OCI-LY7 (cell line): Measurements from ENCODE around the gene GTSE1. TPM values are rescaled to one million over a fixed set of nuclear protein-coding genes. Genes with fewer than 3 reads are reported as not detected.

Source experiments
- BruUV-seq: library from RNA; stranded (reverse); fragments of 400-500 nt; replicated peaks from 2 replicates; lab custom pipeline; 2021; lab: Mats Ljungman, UMichigan
- CTCF ChIA-PET: fragments of 300-600 bp; sonication (Branson Sonifier 250); formaldehyde crosslinking; loops from one replicate; lab custom pipeline; 2022; ENCODE audit warnings: antibody characterized with exemption; ENCODE audit not compliant: unreplicated experiment; lab: Charles Lee
- POLR2A ChIA-PET: fragments of 300-600 bp; sonication (Branson Sonifier 250); formaldehyde crosslinking; loops from one replicate; lab custom pipeline; 2022; ENCODE audit warnings: antibody characterized with exemption; lab: Charles Lee
- DNase-seq: peaks from one replicate; pipeline ENCODE4 v3.0.0-alpha.2; 2015; ENCODE audit warnings: low spot score
- H2AFZ ChIP-seq: fragments of 200-600 bp; sonication (generic), shearing (Covaris generic); 2 replicates; pipeline ENCODE4 v1.6.1; 2014; ENCODE audit warnings: mild to moderate bottlenecking, antibody characterized with exemption, low read length, moderate library complexity
- H3K27ac ChIP-seq: fragments of 200-600 bp; sonication (generic); 2 replicates; pipeline ENCODE4 v1.5.1; 2014; ENCODE audit warnings: mixed run types, low read depth, mild to moderate bottlenecking, moderate library complexity, low read length, inconsistent platforms; ENCODE audit not compliant: poor library complexity, severe bottlenecking
- H3K36me3 ChIP-seq: fragments of 200-600 bp; sonication (generic); 2 replicates; pipeline ENCODE4 v1.6.1; 2014; ENCODE audit warnings: mild to moderate bottlenecking, antibody characterized with exemption, low read length, moderate library complexity, mixed read lengths; ENCODE audit not compliant: insufficient read depth
- H3K4me1 ChIP-seq: fragments of 200-600 bp; sonication (generic); 2 replicates; pipeline ENCODE4 v1.5.1; 2014; ENCODE audit warnings: mild to moderate bottlenecking, low read length; ENCODE audit not compliant: insufficient read depth, poor library complexity, severe bottlenecking
- H3K4me2 ChIP-seq: fragments of 200-600 bp; sonication (generic); 2 replicates; pipeline ENCODE4 v1.6.1; 2014; ENCODE audit warnings: mild to moderate bottlenecking, low read length
- H3K4me3 ChIP-seq: fragments of 200-600 bp; sonication (generic); 2 replicates; pipeline ENCODE4 v1.5.1; 2014; ENCODE audit warnings: mild to moderate bottlenecking, low read depth, low read length; ENCODE audit not compliant: poor library complexity, severe bottlenecking
- H3K79me2 ChIP-seq: fragments of 200-600 bp; sonication (generic); 2 replicates; pipeline ENCODE4 v1.6.1; 2016; ENCODE audit warnings: low read depth, mild to moderate bottlenecking, low read length, moderate library complexity, mixed read lengths; ENCODE audit not compliant: insufficient read depth
- H3K9me2 ChIP-seq: fragments of 200-600 bp; sonication (generic); 2 replicates; pipeline ENCODE4 v1.6.1; 2016; ENCODE audit warnings: mild to moderate bottlenecking, low read length, mixed read lengths; ENCODE audit not compliant: insufficient read depth
- H3K9me3 ChIP-seq: fragments of 200-600 bp; sonication (generic); 2 replicates; pipeline ENCODE4 v1.6.1; 2014; ENCODE audit warnings: mild to moderate bottlenecking, mixed run types, low read length, mixed read lengths
- H4K20me1 ChIP-seq: fragments of 200-600 bp; sonication (generic); 2 replicates; pipeline ENCODE4 v1.6.1; 2014; ENCODE audit warnings: mild to moderate bottlenecking, antibody characterized with exemption, low read length, moderate library complexity, mixed read lengths; ENCODE audit not compliant: insufficient read depth
- EZH2phosphoT487 ChIP-seq: fragments of 200-600 bp; sonication (generic); IDR thresholded peaks from 2 replicates; pipeline ENCODE4 v1.6.1; 2018; ENCODE audit warnings: low read depth, borderline replicate concordance, mild to moderate bottlenecking, mixed run types, antibody characterized with exemption, low read length, moderate library complexity, mixed read lengths
- intact Hi-C: fragments of 100-400 bp; cut with micrococcal nuclease; formaldehyde crosslinking; loops from one replicate; pipeline ENCODE4 v1.10.0; 2022; ENCODE audit not compliant: unreplicated experiment
- total RNA-seq, 2 experiments: library from RNA; depleted of rRNA in 1 of 2; stranded (reverse); fragments of >200 nt in 1 of 2; shearing (Covaris generic) in 1 of 2; gene quantifications; 2 replicates each; pipeline ENCODE4 v1.2.3, GENCODE V29; 2014 to 2022
- TF ChIP-seq, protein P1 (sequence below): fragments of 200-600 bp; sonication (generic); conservative IDR thresholded peaks from 2 replicates; pipeline ENCODE4 v1.5.1; 2014; ENCODE audit warnings: mild to moderate bottlenecking, antibody characterized with exemption, low read length, moderate library complexity, mixed read lengths

GTSE1 gene
- total RNA-seq, 2 experiments from 2014 or later = 54.7 to 109 TPM

DNA sequence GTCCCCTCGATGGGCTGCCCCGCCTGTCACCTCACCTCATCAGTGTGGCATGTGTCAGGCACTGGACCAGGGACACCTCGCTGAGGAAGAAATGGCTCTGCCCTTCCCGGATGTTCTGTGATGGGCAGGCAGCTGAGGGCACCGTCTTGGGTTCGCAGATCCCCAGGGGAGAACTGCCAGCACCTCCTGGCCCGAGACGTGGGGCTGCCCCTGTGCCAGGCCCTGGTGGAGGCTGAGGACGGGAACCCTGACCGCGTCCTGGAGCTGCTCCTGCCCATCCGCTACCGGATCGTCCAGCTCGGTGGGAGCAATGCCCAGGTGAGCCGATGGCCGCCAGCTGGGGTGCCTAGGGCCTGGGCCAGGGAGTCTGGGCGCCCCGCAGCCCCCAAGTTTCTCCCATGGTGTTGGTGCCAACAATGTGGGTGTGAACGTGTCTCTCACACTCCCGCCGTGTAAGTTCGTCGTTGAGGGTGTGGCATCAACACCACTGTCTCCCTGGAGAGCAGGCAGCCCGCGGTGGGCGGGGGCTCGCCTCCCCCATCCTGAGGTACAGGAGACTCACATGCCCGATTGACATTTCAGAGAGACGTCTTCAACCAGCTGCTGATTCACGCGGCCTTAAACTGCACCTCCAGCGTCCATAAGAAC is 7.3 kb upstream of the GTSE1 start:
- H3K79me2 ChIP-seq = no peaks in the 10 kb centered on the region
- H3K9me2 ChIP-seq = no peaks in the 10 kb centered on the region
- ChIA-PET CTCF (interaction anchor here (1.0 kb wide), 1 partner anchor 13 kb away, joined by 4 read pairs; no protein-coding TSS in a partner anchor), POLR2A (no interaction called here)
- H3K36me3 ChIP-seq = no peaks in the 10 kb centered on the region
- H3K27ac ChIP-seq = no peak overlapping the region
- intact Hi-C loops = no loop called here
- DNase-seq = no peak
- H4K20me1 ChIP-seq = no peaks in the 10 kb centered on the region
- peaks cover 39% of the 10 kb centered on the region for H3K4me1 ChIP-seq
- TF ChIP-seq, protein P1, sequence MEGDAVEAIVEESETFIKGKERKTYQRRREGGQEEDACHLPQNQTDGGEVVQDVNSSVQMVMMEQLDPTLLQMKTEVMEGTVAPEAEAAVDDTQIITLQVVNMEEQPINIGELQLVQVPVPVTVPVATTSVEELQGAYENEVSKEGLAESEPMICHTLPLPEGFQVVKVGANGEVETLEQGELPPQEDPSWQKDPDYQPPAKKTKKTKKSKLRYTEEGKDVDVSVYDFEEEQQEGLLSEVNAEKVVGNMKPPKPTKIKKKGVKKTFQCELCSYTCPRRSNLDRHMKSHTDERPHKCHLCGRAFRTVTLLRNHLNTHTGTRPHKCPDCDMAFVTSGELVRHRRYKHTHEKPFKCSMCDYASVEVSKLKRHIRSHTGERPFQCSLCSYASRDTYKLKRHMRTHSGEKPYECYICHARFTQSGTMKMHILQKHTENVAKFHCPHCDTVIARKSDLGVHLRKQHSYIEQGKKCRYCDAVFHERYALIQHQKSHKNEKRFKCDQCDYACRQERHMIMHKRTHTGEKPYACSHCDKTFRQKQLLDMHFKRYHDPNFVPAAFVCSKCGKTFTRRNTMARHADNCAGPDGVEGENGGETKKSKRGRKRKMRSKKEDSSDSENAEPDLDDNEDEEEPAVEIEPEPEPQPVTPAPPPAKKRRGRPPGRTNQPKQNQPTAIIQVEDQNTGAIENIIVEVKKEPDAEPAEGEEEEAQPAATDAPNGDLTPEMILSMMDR = no peak
- TF ChIP-seq EZH2phosphoT487 = no peak
- H3K4me2 ChIP-seq = no peak overlapping the region
- H3K4me3 ChIP-seq = no peak overlapping the region
- no peaks in the 10 kb centered on the region for H3K9me3 ChIP-seq
- no TSS peak for BruUV-seq
- no peak overlapping the region for H2AFZ ChIP-seq

DNA sequence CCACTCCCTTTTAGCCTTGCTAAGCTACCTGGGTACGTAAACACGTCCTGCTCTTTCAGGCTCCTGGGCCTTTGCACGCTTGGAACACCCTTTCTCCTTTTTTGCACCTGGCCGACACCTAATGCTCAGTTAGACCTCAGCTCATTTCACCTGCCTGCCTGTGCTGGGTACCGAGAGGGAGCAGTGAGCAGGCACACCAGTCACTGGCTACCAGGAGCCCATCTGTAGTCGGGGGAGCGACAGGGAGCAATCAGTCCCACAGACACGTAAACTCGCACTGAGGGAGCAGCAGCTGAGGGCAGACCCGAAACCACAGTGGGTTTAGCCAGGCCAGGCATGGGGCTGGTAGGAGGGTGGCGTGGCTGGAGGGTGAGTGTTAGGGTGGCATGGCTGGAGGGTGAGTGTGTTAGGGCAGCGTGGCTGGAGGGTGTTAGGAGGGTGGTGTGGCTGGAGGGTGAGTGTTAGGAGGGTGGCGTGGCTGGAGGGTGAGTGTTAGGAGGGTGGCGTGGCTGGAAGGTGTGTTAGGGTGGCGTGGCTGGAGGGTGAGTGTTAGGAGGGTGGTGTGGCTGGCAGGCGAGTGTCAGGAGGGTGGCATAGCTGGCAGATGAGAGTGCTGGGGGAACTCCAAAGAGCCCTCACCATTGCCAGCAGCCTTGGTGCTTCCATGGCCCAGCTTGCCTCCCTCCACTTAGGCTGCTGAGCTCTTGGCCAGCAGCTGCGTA is 6.4 kb upstream of the GTSE1 start:
- H3K4me2 ChIP-seq = no peak overlapping the region
- intact Hi-C loops = loop anchor here (10.0 kb wide), 1 partner anchor 255 kb away; no protein-coding TSS in a partner anchor
- no peak overlapping the region for H3K27ac ChIP-seq
- no peaks in the 10 kb centered on the region for H3K9me2 ChIP-seq
- ChIA-PET POLR2A (no interaction called here), CTCF (interaction anchor here (0.6 kb wide), 1 partner anchor 165 kb away, joined by 3 read pairs; no protein-coding TSS in a partner anchor)
- H3K79me2 ChIP-seq = no peaks in the 10 kb centered on the region
- no peaks in the 10 kb centered on the region for H3K9me3 ChIP-seq
- no peaks in the 10 kb centered on the region for H3K36me3 ChIP-seq
- H4K20me1 ChIP-seq = no peaks in the 10 kb centered on the region
- H3K4me3 ChIP-seq = no peak overlapping the region
- DNase-seq = no peak
- no TSS peak for BruUV-seq
- TF ChIP-seq EZH2phosphoT487 = no peak
- TF ChIP-seq, protein P1 = no peak
- H2AFZ ChIP-seq = no peak overlapping the region
- H3K4me1 ChIP-seq = peaks cover 47% of the 10 kb centered on the region
